ENCODE results near the gene GPC3. TPM values are rescaled to one million over a fixed set of nuclear protein-coding genes. Genes with fewer than 3 reads are reported as not detected.

Gene GPC3
- polyA plus RNA-seq, 2 of the 4 experiments (the other 2 are of a cell fraction): not detected

- H3K27ac ChIP-seq: no peak overlapping the region
- H3K9me3 ChIP-seq: no peaks in the 10 kb centered on the region
- ATAC-seq (no peak), DNase-seq (ENCODE audit: low read depth in 1 of 2, low spot score in 1 of 2) (no peak), FAIRE-seq (no peak)
- no peak for TF ChIP-seq KDM5A (IDR thresholded peaks at IDR 0.05)
- no peak for TF ChIP-seq EP300 (IDR thresholded peaks at IDR 0.05)
- no peak for TF ChIP-seq RARB (CRISPR knock-in tag; IDR thresholded peaks at IDR 0.05)
- no peak for TF ChIP-seq NR3C1 (IDR thresholded peaks at IDR 0.05)
- TF ChIP-seq HOXB13 (CRISPR knock-in tag; IDR thresholded peaks at IDR 0.05; ENCODE audit: low read depth): no peak
- TF ChIP-seq JUNB (IDR thresholded peaks at IDR 0.05): no peak
- TF ChIP-seq PHF8 (IDR thresholded peaks at IDR 0.05; ENCODE audit: borderline replicate concordance, low read depth): no peak
- TF ChIP-seq EHMT2 (IDR thresholded peaks at IDR 0.05; ENCODE audit: low read depth): no peak
- TF ChIP-seq RAD21 (conservative IDR thresholded peaks at IDR 0.05 in 1 of 2, IDR thresholded peaks at IDR 0.05 in 1 of 2): no peak
- no peak for TF ChIP-seq POLR2A (IDR thresholded peaks at IDR 0.05; ENCODE audit: low read length)
- TF ChIP-seq CEBPB (IDR thresholded peaks at IDR 0.05): no peak
- TF ChIP-seq HMGXB4 (CRISPR knock-in tag; IDR thresholded peaks at IDR 0.05; ENCODE audit: borderline replicate concordance): no peak
- TF ChIP-seq KDM1A (IDR thresholded peaks at IDR 0.05; ENCODE audit: low read depth): no peak
- no peak for TF ChIP-seq TP53 (CRISPR knock-in tag; IDR thresholded peaks at IDR 0.05)
- no peaks in the 10 kb centered on the region for H3K4me1 ChIP-seq
- POLR2A ChIA-PET: no interaction called here
- H3K4me2 ChIP-seq: no peak overlapping the region
- no peak overlapping the region for H3K4me3 ChIP-seq
- CTCF ChIA-PET: no interaction called here
These were observed 444.4 kb downstream of the GPC3 start for GRCh38 chrX:133541021-133541420.

- ChIA-PET CTCF (no interaction called here), POLR2A (no interaction called here)
- DNase-seq (ENCODE audit: low read depth in 1 of 2, low spot score in 1 of 2): no peak
- Histone ChIP-seq H3K27ac (no peak overlapping the region), H3K4me2 (no peak overlapping the region), H3K9me3 (no peaks in the 10 kb centered on the region), H3K4me3 (no peak overlapping the region), H3K4me1 (no peaks in the 10 kb centered on the region)
- 21% methylated on average over 4 of the region's 4 CpGs for WGBS (ENCODE audit: missing lambda C conversion rate)
- TF ChIP-seq EP300 (IDR thresholded peaks at IDR 0.05): no peak
- TF ChIP-seq HOXA7 (CRISPR knock-in tag; IDR thresholded peaks at IDR 0.05): no peak
- no peak for TF ChIP-seq USF2 (IDR thresholded peaks at IDR 0.05)
- no peak for TF ChIP-seq SREBF2 (IDR thresholded peaks at IDR 0.05)
- no peak for TF ChIP-seq HES2 (IDR thresholded peaks at IDR 0.05)
- TF ChIP-seq TFCP2L1 (CRISPR knock-in tag; IDR thresholded peaks at IDR 0.05): no peak
- no peak for TF ChIP-seq ZSCAN20 (CRISPR knock-in tag; IDR thresholded peaks at IDR 0.05)
- no peak for TF ChIP-seq KDM1A (IDR thresholded peaks at IDR 0.05; ENCODE audit: low read depth)
- no peak for TF ChIP-seq CEBPB (IDR thresholded peaks at IDR 0.05)
- no peak for TF ChIP-seq HDAC2 (IDR thresholded peaks at IDR 0.05)
- no peak for TF ChIP-seq KDM5A (IDR thresholded peaks at IDR 0.05)
- no peak for TF ChIP-seq EHMT2 (IDR thresholded peaks at IDR 0.05; ENCODE audit: low read depth)
- no peak for TF ChIP-seq RCOR1 (IDR thresholded peaks at IDR 0.05; ENCODE audit: low read depth, low read length)
- TF ChIP-seq MAZ (IDR thresholded peaks at IDR 0.05; ENCODE audit: borderline replicate concordance, low read depth, low read length): no peak
- no peak for TF ChIP-seq CBX2 (IDR thresholded peaks at IDR 0.05; ENCODE audit: borderline replicate concordance, low read depth)
- no peak for TF ChIP-seq RAD21 (conservative IDR thresholded peaks at IDR 0.05 in 1 of 2, IDR thresholded peaks at IDR 0.05 in 1 of 2)
- no peak for TF ChIP-seq POLR2A (IDR thresholded peaks at IDR 0.05; ENCODE audit: low read length)
- no peak for ATAC-seq
- FAIRE-seq: no peak
These were observed 447.2 kb downstream of the GPC3 start for GRCh38 chrX:133538148-133538547.

- ChIA-PET CTCF (interaction anchor here (0.6 kb wide), 1 partner anchor 1742 kb away, joined by 4 read pairs; no protein-coding TSS in a partner anchor), POLR2A (no interaction called here)
- FAIRE-seq (no peak), DNase-seq (ENCODE audit: low read depth in 1 of 2, low spot score in 1 of 2) (no peak), ATAC-seq (no peak)
- H3K4me1 ChIP-seq: no peaks in the 10 kb centered on the region
- H3K27ac ChIP-seq: no peak overlapping the region
- no peaks in the 10 kb centered on the region for H3K9me3 ChIP-seq
- H3K4me2 ChIP-seq: no peak overlapping the region
- 11% methylated on average over 3 of the region's 3 CpGs for WGBS (ENCODE audit: missing lambda C conversion rate)
- H3K4me3 ChIP-seq: no peak overlapping the region
- TF ChIP-seq BCL3 (IDR thresholded peaks at IDR 0.05) (no peak), KDM1A (IDR thresholded peaks at IDR 0.05; ENCODE audit: low read depth) (no peak), POLR2AphosphoS2 (conservative IDR thresholded peaks at IDR 0.05; ENCODE audit: low read length) (no peak), HOXB5 (CRISPR knock-in tag; IDR thresholded peaks at IDR 0.05) (no peak), RFX5 (IDR thresholded peaks at IDR 0.05) (no peak), ZNF302 (CRISPR knock-in tag; IDR thresholded peaks at IDR 0.05) (no peak), E2F6 (IDR thresholded peaks at IDR 0.05; ENCODE audit: borderline replicate concordance, low read depth) (no peak), FOXS1 (CRISPR knock-in tag; IDR thresholded peaks at IDR 0.05) (no peak)
These were observed 448.3 kb downstream of the GPC3 start for GRCh38 chrX:133537142-133537541.
